Vagina (tissue), 2 donors: Measurements from ENCODE around the gene RAB4B. TPM values are rescaled to one million over a fixed set of nuclear protein-coding genes. Genes with fewer than 3 reads are reported as not detected.
A peak's percentile ranks its signal among the peaks of the same experiment; 100 is the strongest.
"Not testable (repeated sequence)": the region's sequence is repeated elsewhere in the genome, so short reads cannot be mapped to it uniquely, and the experiment has no call there.

Source experiments
- DNase-seq, 2 donors: peaks; one replicate each; pipeline ENCODE4 v3.0.0-alpha.2; 2017; ENCODE audit errors: extremely low spot score in 2 of 2
- H3K27ac ChIP-seq: fragments of 200-600 bp; sonication (generic); one replicate; pipeline ENCODE4 v1.5.1; 2019
- H3K27me3 ChIP-seq: fragments of 200-600 bp; sonication (generic); one replicate; pipeline ENCODE4 v1.5.1; 2019
- H3K36me3 ChIP-seq, 2 donors: fragments of 200-600 bp; sonication (generic); one replicate each; pipeline ENCODE4 v1.5.1; 2017 to 2019
- H3K4me1 ChIP-seq: fragments of 200-600 bp; sonication (generic); one replicate; pipeline ENCODE4 v1.5.1; 2019
- H3K4me3 ChIP-seq, 2 donors: fragments of 200-600 bp; sonication (generic); 1 replicate in 1 of 2; 2 replicates in 1 of 2; pipeline ENCODE4 v1.5.1; 2016 to 2019
- H3K9me3 ChIP-seq: fragments of 200-600 bp; sonication (generic); one replicate; pipeline ENCODE4 v1.5.1; 2019
- POLR2A ChIP-seq, 2 donors: fragments of 450-650 bp; IDR thresholded peaks; one replicate each; pipeline ENCODE4 v1.6.1; 2017; ENCODE audit warnings: antibody characterized with exemption in 2 of 2, mild to moderate bottlenecking in 2 of 2, moderate library complexity in 2 of 2
- POLR2AphosphoS5 ChIP-seq, 2 donors: sonication (generic); formaldehyde crosslinking; IDR thresholded peaks; one replicate each; pipeline ENCODE4 v1.9.0; 2017; ENCODE audit warnings: antibody characterized with exemption in 2 of 2, mild to moderate bottlenecking in 2 of 2, low read depth in 1 of 2; ENCODE audit not compliant: insufficient read depth in 1 of 2
- intact Hi-C: fragments of 100-400 bp; cut with DNase I; formaldehyde crosslinking; loops from one replicate; pipeline ENCODE4 v1.15.1; 2023
- total RNA-seq: library from RNA; depleted of rRNA; stranded (reverse); fragments of >200 nt; gene quantifications from one replicate; pipeline ENCODE4 v1.2.3, GENCODE V29; 2016
- TF ChIP-seq, protein P1 (sequence below), 3 experiments: fragments of 450-650 bp in 2 of 3; fragments of 200-600 bp in 1 of 3; sonication (generic) in 1 of 3; IDR thresholded peaks; one replicate each; pipeline ENCODE4 v1.5.1; 2017 to 2019; ENCODE audit warnings: antibody characterized with exemption in 3 of 3, mild to moderate bottlenecking in 2 of 3, moderate library complexity in 2 of 3

Gene RAB4B
- total RNA-seq, 1 donor from 2014 or later: 22.3 TPM

DNA sequence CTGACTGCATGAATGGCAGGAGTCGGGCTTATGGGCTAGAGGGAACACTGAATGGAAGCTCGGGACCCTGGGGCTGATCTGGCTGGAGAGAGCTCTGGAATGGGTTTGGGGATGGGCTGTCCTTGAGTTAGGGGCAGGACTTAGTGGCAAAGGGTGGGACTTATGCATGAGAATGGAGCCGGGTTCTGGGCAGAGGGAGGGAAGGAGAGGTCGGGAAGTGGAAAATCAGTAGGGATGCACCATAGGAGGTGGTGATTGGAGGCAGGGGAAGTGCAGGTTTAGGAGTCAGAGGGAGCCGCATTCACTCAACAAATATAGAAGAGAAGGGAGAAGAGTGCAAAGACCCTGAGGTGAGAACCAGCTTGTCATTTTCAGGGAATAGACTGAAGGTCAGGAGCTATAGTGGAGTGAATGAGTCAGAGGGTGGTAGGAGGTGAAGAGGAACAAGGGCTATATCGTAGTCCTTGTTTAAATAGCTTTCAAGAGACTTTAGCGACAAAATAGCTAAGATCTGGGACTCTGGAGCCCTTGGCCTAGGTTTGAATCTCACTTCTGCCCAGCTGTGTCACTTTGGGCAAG, 748 bp downstream of the RAB4B start:
- Histone ChIP-seq H3K4me1 (peaks cover 15% of the 10 kb centered on the region), H3K27me3 (no peaks in the 10 kb centered on the region), H3K36me3 (no peaks in the 10 kb centered on the region), H3K4me3 (peak overlapping the region; percentile 56 to 90), H3K9me3 (no peaks in the 10 kb centered on the region), H3K27ac (peak overlapping the region; percentile 88)
- intact Hi-C loops: no loop called here
- no peak for DNase-seq
- TF ChIP-seq, protein P1, sequence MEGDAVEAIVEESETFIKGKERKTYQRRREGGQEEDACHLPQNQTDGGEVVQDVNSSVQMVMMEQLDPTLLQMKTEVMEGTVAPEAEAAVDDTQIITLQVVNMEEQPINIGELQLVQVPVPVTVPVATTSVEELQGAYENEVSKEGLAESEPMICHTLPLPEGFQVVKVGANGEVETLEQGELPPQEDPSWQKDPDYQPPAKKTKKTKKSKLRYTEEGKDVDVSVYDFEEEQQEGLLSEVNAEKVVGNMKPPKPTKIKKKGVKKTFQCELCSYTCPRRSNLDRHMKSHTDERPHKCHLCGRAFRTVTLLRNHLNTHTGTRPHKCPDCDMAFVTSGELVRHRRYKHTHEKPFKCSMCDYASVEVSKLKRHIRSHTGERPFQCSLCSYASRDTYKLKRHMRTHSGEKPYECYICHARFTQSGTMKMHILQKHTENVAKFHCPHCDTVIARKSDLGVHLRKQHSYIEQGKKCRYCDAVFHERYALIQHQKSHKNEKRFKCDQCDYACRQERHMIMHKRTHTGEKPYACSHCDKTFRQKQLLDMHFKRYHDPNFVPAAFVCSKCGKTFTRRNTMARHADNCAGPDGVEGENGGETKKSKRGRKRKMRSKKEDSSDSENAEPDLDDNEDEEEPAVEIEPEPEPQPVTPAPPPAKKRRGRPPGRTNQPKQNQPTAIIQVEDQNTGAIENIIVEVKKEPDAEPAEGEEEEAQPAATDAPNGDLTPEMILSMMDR (IDR thresholded peaks at IDR 0.05): no peak
- no peak for TF ChIP-seq POLR2AphosphoS5 (IDR thresholded peaks at IDR 0.05; ENCODE audit: insufficient read depth in 1 of 2, low read depth in 1 of 2)

DNA sequence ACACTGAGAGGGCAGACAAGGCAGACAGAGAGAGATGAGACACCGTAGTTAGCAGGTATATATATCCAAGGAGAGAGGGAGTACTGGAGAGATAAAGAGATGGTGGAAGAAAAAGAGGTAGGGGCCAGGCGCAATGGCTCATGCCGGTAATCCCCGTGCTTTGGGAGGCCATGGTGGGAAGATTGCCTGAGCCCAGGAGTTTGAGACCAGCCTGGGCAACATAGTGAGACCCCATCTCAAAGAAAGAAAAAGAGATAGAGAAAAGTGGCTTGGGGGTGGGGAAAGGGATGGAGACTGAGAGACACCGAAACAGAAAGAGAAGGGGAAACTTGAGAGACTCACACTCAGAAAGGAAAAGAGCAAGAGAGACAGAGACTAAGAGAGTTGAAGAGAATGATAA, 2.5 kb downstream of the RAB4B start:
- no peak overlapping the region for H3K27ac ChIP-seq
- H3K4me1 ChIP-seq: peaks cover 15% of the 10 kb centered on the region
- intact Hi-C loops: no loop called here
- no peak overlapping the region for H3K4me3 ChIP-seq
- no peak for DNase-seq
- TF ChIP-seq, protein P1 (IDR thresholded peaks at IDR 0.05): no peak
- no peak for TF ChIP-seq POLR2AphosphoS5 (IDR thresholded peaks at IDR 0.05; ENCODE audit: insufficient read depth in 1 of 2, low read depth in 1 of 2)
- TF ChIP-seq POLR2A (IDR thresholded peaks at IDR 0.05): no peak
- H3K27me3 ChIP-seq: no peaks in the 10 kb centered on the region
- H3K36me3 ChIP-seq: peaks cover 0 to 3% of the 10 kb centered on the region in 2 donors
- H3K9me3 ChIP-seq: no peaks in the 10 kb centered on the region

DNA sequence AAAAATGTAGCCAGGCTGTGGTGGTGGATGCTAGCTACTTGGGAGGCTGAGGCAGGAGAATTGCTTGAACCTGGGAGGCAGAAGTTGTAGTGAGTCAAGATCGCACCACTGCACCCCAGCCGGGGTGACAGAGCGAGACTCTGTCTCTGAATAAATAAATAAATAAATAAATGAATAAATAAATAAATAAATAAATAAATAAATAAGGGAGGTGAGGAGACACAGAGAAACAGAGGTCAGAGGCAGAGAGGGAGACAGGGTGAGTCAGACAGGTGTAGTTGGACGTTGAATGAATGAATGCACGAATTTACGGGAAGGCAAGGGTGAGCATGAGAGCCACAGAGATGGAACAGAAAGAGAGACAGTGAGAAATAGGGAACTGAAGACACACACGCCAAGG, 3.1 kb downstream of the RAB4B start:
- intact Hi-C loops: no loop called here
- Histone ChIP-seq H3K4me1 (peaks cover 15% of the 10 kb centered on the region), H3K27me3 (no peaks in the 10 kb centered on the region), H3K36me3 (peaks cover 0 to 3% of the 10 kb centered on the region in 2 donors), H3K4me3 (no peak overlapping the region), H3K27ac (no peak overlapping the region), H3K9me3 (no peaks in the 10 kb centered on the region)
- no peak for TF ChIP-seq POLR2AphosphoS5 (IDR thresholded peaks at IDR 0.05; ENCODE audit: insufficient read depth in 1 of 2, low read depth in 1 of 2)
- DNase-seq: no peak

DNA sequence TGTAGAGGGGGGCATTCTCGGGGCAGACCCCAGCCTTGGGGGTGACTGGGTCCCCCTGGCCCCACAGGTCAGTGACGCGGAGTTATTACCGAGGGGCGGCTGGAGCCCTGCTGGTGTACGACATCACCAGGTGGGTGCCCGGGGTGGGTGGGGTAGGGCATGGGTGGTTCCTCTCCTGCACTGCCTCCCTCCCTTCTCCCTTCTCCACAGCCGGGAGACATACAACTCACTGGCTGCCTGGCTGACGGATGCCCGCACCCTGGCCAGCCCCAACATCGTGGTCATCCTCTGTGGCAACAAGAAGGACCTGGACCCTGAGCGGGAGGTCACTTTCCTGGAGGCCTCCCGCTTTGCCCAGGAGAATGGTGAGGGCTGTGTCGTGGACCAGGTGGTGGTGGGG, 5.7 kb downstream of the RAB4B start:
- Histone ChIP-seq H3K9me3 (no peaks in the 10 kb centered on the region), H3K4me1 (peaks cover 5% of the 10 kb centered on the region), H3K36me3 (peaks cover 0 to 6% of the 10 kb centered on the region in 2 donors), H3K4me3 (no peak overlapping the region), H3K27me3 (no peaks in the 10 kb centered on the region), H3K27ac (no peak overlapping the region)
- intact Hi-C loops: no loop called here
- no peak for DNase-seq
- TF ChIP-seq, protein P1 (IDR thresholded peaks at IDR 0.05): no peak
- TF ChIP-seq POLR2A (IDR thresholded peaks at IDR 0.05) (no peak), POLR2AphosphoS5 (IDR thresholded peaks at IDR 0.05; ENCODE audit: insufficient read depth in 1 of 2, low read depth in 1 of 2) (no peak)

DNA sequence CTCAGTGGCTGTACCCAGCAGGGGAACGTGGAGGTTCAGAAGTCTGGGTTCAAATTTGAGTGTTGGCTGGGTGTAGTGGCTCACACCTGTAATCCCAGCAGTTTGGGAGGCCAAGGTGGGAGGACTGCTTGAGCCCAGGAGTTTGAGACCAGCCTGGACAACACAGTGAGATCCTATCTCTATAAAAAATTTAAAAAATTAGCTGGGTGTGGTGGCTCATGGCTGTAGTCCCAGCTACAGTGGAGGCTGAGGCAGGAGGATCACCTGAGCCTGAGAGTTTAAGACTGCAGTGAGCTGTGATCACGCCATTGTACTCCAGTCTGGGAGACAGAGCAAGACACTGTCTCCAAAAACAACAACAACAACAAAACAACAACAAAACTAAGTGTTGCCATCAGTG, 6.1 kb downstream of the RAB4B start:
- H3K36me3 ChIP-seq, H3K27ac ChIP-seq, H3K4me3 ChIP-seq, DNase-seq, H3K9me3 ChIP-seq, H3K4me1 ChIP-seq, intact Hi-C loops, H3K27me3 ChIP-seq: not testable (repeated sequence)

DNA sequence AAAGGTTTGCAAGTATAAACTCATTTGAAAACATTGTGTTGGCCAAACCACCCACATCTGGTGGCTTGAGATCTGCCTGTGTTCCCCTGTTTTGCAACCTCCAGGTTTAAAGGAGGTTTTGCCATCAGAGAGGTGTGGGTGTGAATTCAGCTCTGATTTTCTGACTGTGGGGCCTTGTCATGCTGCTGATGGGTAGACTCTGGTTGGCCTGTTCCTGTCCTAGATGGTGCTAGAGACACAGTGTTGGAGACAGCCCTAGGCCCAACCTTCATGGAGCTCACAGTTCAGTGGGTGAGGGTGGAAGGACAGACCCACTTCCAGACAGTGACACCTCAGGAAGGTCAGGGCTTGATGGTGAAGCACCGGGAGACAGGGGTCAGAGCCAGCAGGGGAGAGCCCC, 7.5 kb downstream of the RAB4B start:
- H3K27me3 ChIP-seq: no peaks in the 10 kb centered on the region
- intact Hi-C loops: no loop called here
- H3K36me3 ChIP-seq: peaks cover 0 to 6% of the 10 kb centered on the region in 2 donors
- no peak overlapping the region for H3K4me3 ChIP-seq
- no peaks in the 10 kb centered on the region for H3K9me3 ChIP-seq
- H3K27ac ChIP-seq: no peak overlapping the region
- no peak for DNase-seq
- H3K4me1 ChIP-seq: no peaks in the 10 kb centered on the region
- TF ChIP-seq POLR2AphosphoS5 (IDR thresholded peaks at IDR 0.05; ENCODE audit: insufficient read depth in 1 of 2, low read depth in 1 of 2): no peak
- no peak for TF ChIP-seq POLR2A (IDR thresholded peaks at IDR 0.05)
- TF ChIP-seq, protein P1 (IDR thresholded peaks at IDR 0.05): no peak
